PC-9 (cell line): Measurements from ENCODE around the gene IQSEC3.

Experiments
- CTCF ChIP-seq: fragments of 200-600 bp; sonication (generic); conservative IDR thresholded peaks from 2 replicates; pipeline ENCODE4 v1.6.1; 2017; ENCODE audit warnings: mixed run types, antibody characterized with exemption, mild to moderate bottlenecking, moderate library complexity
- EZH2 ChIP-seq: fragments of 200-600 bp; sonication (generic); IDR thresholded peaks from 2 replicates; pipeline ENCODE4 v1.8.0; 2017; ENCODE audit warnings: antibody characterized with exemption, low read depth

DNA sequence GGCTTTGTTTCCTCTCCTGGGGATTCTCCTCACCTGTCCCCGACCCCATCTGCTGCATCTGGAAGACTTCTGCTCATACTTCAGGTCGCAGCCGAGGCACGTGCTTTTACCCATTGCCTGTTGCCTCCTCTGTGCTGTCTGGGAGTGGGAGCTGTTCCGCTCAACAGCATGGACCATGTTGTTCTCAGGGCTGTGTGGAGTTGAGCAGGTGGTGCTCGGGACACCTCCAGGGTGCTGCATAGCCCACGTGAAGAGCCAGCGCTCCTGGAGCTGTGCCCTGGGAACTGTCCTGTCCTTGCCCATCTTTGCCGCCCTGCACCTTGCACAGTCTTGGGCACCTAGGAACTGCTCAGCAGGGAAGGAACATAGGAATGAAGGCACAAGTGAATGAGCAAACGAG is 62.4 kb downstream of the IQSEC3 start:
- no peak for TF ChIP-seq CTCF
- TF ChIP-seq EZH2 = no peak
